HG02885 (cell line): ENCODE measurements around the gene PJA1.

Experiments used
- ATAC-seq: cut with Tn5 transposase; IDR thresholded peaks from one replicate; pipeline ENCODE4 v1.9.1; 2021; ENCODE audit warnings: mild to moderate bottlenecking; ENCODE audit not compliant: unreplicated experiment, poor library complexity

The PJA1 gene, protein sequence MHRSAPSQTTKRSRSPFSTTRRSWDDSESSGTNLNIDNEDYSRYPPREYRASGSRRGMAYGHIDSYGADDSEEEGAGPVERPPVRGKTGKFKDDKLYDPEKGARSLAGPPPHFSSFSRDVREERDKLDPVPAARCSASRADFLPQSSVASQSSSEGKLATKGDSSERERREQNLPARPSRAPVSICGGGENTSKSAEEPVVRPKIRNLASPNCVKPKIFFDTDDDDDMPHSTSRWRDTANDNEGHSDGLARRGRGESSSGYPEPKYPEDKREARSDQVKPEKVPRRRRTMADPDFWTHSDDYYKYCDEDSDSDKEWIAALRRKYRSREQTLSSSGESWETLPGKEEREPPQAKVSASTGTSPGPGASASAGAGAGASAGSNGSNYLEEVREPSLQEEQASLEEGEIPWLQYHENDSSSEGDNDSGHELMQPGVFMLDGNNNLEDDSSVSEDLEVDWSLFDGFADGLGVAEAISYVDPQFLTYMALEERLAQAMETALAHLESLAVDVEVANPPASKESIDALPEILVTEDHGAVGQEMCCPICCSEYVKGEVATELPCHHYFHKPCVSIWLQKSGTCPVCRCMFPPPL

DNA sequence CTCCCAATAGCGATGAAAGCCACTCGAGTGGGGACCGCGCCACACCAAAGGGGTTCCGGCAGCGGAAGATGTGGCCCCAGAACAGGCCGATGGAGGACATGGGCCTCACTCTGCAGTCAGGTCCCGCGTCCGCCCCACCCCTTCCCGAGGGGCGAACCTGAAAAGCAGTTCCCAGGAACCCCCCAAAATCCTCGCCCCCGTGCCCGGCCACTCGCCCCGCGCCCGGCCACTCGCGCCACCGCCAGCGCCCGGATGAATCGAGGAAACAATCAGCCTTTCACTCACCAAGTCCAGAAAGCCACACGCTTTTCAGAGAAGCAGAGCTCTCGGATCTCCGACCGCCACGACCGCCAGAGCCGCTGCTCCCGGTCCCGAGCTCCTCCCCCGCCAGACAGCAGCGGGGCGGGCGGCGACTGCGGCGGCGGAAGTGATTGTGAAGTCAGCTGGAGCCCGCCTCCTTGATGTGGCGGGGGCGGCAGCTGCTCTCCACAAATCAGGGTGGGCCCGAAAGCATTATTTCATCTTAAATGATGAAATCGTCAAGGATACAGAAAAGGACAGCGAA, at the start of gene PJA1:
PJA1 (minus strand) TSS at position 367 of the 565 bp plus-strand sequence. CDS start 2,380 bp downstream, outside the sequence.
- ATAC-seq = peak; percentile 89

DNA sequence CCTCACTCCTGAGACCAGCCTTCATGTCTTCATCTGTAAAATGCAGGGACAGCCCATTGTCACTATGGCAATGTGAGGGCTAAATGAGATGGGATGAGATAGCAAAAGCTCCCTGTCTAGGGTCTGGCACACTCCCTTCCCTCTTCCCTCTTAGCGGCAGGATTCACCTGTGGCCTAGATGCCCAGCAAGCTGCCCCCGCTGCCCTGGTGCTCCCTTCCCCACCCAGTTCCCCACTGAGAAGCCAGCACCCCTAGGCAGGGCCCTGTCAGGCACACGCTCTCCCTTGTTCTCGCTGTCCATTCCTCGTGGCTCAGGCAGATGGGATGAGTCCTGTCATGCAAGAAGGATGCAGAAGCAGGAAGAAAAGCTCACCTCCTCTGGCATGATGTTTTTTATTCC, 49.2 kb upstream of the PJA1 start:
- ATAC-seq = no peak

DNA sequence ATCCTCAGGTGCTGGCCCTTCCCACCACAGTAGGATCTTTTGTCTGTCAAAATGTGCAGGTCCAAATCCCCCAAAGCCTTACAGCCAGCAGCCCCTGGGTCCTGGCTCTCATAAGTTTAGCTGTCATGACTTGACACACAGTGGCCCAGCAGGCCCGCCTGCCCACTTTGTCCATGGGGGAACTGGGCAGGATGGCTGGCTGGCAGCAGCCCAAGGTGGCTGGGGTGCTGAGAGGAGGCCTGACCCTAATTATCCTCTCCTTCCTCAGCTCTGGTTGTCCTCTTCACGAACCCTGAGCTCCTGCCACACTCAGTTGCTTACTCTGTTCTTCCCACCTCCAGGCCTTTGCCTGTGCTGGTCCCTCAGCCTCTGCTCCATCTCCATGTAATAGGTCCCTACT, 46.4 kb upstream of the PJA1 start:
- no peak for ATAC-seq

DNA sequence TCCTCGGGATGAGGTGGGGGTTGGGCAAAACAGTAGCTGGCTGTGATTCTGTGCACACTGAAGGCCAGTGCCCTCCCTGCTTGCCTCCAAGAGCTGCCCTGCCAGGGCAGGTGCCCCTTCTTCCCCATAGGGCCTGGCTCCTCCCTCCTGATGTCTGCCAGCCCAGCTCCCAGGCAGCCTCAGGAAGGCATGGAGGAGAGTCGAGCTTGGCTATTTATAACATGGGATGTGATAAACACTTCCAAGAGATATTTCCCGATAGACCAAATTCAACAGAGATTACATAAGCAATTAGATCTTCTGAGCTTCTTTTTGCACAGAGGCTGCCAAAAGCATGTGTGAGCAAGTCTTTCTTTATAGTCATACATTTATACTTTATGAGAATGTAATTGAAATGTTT, 45.3 kb upstream of the PJA1 start:
- no peak for ATAC-seq

DNA sequence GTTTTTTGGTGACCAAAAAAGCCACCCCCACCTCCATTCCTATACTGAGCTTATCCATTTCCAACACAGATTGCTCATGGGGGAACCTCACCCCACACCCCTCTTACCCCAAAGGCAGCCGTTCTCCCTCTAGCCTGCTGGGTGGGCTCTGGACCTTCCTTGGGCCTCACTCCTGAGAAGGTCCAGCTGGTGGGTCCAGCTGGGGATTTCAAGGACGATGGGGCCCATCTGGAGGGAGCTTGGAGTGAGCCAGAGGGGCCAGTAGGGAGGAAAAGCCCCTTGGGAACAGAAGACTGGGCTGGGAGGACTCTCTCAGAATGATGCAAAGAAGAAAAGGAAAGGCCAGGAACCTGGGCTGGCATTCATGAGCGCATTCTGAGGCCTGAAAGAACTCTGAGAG, 42.0 kb upstream of the PJA1 start:
- ATAC-seq = no peak

DNA sequence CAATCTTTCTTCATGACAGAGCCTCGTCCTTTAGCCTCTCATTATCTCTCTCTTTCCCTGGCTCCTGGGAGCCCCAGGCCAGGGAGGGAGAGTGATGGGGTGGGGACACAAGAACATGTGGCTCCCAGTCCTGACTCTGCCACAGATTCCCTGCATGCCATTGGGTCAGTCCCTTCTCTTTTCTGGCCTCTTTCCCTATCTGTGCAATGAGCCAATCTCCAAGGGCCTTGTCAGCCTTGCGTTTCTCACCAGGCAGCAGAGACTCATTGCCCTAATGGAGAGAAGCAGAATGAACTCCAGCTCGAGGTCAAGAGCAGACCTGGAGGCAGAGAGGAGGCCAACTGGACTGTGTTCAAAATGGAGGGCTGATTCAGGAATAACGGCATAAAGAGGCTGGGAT, 38.4 kb upstream of the PJA1 start:
- ATAC-seq = no peak

DNA sequence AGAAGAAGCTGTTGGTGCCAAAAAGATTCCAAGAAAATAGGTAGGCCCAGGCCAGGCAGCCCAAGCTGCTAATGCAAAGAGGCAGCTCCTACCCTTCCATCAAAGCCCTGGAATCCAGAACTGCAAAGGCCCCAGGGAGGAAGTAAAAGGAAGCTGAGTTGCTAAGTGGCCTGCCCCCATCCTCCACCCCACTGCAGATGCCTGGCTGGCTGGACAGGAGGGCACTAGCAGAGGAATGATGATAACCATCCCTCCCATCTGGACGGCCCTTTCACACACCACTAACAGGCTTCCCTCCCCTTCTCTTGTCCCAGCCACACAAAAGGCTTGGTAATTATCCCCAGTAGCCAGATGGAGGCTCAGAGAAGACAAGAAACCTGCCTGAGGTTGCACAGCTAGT, 32.4 kb upstream of the PJA1 start:
- ATAC-seq = no peak

DNA sequence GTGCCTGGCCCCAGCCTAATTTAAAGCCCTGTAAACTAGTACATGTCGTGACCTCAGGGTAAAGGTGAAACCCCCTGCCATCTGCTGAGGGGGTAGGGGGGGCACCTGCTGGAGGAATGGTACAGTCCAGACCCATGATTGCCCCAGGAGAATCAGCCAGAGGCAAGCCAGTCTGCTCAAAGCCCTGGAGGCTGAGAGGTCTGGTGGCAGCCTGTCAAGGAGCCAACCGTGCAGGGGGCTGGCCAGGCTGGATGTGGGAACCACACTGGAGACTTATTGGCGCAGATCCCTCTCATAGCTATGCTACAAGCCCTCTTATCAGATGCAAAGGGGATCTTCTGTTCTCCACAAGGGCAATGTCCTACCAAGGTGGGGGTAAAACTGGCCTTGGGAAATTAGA, 31.4 kb upstream of the PJA1 start:
- no peak for ATAC-seq

DNA sequence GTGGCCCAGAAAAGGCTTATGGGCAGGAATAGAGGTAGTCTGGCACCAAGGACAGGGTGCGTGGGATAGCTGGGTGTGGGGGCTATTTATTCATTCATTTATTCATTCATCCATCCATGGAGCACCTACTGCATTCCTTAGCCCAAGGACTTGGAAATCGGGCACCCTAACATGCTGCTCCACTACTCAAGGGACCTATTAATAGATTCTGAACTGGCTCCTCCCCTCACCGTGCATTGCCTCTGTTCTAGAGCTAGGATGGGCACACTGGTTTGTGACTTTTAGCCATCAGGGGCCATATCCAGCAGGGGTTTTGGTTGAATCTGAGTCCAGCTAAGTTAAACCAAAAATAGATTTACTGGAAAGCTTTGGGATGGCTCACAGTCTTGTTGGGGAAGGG, 30.6 kb upstream of the PJA1 start:
- ATAC-seq = no peak

DNA sequence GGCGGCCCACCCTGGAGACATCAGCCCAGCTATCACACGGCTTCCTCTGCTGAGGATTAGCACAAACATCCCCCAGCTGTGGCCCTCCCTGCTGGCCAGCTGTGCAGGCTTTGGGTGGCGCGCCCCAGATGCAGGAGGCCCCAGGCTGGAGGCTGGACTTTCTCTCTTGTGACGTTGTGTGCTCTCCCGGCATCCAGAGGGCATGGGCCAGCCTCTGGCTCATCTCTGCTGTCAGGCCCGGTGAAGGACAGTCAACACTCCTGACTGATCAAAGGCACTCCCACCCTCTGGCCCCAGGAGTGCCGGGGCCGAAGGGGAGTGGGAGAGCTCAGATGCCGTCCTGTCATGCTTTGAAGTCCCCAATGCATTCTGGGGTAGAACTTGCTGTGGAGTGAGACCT, 29.9 kb upstream of the PJA1 start:
- no peak for ATAC-seq

DNA sequence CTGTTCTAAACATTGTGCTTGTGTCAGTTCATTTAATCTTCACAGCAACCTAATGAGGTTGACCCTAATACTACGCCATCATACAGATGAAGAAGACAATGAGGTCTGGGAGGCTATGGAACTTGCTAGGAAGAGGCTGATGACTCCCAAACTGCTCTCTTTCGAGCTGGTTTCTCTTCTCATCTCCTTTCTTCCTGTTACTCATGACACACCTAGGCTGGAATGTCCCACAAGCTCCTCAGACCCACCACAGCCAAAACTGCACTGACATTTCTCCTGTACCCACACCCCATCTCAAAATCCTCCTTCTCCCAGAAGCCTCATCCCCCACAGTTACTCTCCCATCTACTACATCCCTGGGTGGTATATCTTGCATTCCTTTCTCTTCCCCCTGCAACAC, 27.4 kb upstream of the PJA1 start:
- no peak for ATAC-seq

DNA sequence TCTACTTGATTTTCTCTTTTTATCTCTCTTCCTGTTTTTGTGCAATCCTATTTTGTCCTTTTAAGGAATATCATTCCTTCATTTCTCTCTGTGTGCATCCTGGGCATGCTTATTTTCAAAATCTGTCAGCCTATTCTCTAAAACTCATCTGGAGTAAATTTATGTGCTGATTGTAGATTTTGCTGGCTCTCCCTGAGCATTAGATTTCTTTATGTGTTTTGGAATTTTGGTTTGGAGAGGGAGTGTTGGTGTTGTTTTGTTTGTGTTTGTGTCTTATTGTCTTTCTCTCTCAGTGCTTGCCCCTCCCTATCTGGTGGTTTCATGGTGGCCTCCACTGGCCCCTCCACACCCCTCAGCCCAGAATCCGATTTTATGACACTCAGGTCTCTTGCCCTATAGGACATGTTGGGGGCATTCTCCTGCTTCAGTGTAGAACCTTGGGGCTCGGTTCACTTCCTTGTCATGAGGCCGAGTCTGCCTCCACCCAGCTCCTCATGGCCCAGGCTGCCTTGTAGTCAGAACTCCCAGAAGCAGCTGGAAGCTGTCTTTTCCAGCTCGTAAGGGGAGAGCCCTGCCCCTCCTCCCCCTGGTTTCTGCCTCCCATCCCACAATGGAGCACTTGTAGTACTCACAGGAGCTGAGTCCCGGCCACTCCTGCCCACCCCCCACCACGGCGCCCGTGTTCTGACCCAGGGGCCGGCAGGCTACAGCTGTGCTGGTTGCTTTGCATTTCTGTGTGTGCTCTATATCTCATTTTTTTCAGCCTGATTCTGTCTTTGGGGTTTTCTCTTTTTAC, 24.5 kb upstream of the PJA1 start:
- ATAC-seq = no peak

DNA sequence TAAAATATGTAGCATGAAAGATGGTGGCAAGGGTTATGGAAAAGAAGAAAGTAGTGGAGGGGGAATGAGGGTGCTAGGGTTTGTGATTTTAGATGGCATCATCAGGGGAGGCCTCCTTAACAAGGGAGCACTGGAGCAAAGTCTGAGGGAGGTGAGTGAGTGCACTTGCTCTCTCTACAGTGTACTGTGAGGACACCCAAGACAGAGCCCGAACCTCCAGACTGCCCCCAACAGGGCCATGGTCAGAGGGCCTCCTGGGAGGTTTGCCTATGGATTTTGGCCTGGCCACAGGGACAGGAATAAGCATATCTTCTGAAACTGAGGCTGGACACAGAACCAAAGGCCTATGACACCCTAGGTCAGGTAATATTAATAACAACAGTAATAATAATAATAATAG, 21.4 kb upstream of the PJA1 start:
- ATAC-seq = no peak

DNA sequence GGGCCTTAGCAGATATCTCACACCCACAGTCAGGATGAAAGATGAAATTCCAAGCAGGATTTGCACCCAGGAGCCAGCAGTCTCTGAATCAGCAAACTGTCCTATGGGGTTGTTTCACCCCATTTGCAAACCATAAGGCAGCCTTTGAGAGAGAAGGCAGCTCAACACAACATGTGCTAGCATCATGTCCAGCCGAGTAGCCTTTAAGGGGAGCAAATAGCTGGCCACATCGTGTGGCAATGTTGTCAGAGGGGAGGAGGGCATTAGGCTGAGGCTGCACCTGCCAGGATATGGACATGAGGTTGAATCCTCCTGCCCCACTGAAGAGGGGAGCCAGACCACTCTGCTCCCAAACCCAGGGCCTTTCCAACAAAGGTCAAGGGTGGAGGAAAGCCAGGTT, 20.6 kb upstream of the PJA1 start:
- no peak for ATAC-seq

DNA sequence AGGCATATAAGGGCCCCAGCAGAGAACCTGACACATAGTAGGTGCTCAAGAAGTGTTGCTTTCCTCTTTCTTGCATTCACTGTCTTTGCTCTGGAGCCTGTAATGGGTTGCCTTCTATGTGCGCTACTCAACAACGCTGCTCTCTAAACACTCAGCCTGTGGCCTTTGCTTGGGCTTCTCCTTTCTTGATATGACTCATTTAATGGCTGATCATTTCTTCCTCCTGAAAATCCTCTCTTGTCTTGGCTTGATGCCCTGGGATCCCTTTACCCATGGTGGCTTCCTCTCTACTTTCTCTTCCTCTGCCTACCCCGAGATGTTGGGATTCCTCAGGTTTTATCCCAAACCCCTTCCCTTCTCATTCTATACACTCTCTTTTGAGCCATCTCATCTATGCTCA, 19.9 kb upstream of the PJA1 start:
- no peak for ATAC-seq

DNA sequence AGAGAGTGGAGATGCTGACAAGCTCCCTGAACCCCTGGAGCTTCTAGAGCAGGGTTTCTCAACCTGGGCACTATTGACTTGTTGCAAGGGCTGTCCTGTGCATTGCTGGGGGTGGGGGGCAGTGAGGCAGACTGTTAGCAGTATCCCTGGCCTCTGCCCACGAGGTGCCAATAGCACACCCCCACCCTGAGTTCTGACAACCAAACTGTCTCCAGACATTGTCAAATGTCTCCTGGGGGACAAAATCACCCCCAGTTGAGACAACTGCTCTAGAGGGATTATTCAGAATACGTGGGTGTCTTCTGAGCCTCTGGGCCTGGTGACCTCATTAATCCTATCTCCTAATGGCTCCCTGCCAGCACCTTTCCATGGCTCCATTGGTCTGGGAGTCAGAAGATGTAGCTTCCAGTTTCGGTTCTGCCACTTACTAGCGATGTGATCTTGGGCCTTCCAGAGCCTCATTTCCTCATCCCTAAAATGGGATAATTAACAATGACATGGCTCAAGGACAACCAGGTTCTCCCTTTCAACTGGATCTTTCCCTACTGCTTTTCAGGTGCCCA, 17.6 kb upstream of the PJA1 start:
- no peak for ATAC-seq

DNA sequence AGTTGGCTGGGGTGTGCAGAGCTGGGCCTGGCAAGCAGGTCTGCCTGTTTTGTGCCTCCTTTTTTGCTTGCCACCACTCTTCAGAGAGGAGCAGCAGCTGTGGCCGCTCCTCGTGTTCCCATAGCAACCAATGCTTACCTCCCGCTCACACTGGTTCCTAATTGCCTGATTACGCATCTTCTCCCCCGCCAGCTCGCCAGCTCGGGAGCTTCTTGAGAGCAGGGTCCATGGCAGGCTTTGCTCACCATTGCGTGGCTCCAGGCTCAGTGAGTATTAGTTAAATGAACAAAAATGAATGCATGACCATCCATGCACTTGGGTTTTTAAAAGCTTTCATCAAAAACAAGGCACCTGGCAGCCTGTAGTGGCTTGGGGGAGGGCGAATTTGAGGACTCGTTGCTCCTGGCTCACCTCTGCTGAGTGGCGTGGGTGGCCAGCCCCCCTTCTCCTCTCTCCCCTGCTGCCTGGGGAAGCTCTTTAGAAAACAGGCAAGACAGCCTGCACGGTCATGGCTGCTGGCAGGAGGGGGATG, 14.2 kb upstream of the PJA1 start:
- no peak for ATAC-seq

DNA sequence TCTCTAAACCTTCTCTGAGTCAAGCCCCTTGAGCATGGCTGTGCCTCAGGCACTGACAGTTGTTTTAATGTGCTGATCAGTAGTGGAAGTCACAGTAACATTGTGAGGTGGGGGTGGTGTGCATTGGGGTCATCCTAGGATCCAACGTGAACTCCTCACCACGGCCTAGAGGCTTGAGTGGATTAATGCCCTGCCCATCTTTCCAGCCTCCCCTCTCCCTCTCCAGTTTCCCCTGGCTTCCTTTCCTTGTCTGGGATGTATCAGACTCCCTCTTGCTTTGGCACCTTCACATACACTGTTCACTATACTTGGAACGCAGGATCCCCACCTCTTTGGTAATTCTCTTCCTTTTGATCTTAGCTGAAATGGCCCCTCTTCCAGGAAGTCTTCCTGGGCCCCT, 13.3 kb upstream of the PJA1 start:
- no peak for ATAC-seq

DNA sequence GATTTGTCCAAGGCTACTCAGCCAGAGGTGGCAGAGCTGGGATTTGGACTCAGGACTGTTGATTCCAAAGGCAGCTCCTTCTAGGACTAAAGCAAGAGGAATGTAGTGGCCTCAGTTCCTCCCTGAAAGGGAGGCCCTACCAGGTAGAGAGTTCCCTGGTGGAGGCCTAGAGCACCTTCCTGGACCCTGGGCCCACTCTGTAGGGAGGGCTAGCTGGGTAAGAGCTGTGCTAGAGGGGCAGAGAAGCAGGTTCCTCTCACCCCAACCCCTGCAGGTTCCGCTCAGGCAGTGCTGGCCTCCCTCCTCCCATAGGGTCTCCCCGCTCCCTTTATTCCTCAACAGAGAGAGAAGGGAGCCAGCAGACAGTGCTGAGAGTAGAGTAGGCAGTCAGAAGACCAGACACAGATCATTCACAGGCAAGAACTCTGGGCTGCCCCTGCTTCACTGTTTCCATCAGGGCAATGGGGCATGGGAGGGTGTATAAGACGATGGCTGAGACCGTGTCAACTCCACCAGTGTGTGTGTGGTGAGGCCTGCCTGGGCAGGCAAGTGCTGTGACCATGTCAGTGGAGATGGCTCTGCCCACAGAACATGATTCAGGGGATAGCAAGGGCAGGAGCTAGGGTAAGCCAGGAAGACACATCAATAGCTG, 12.4 kb upstream of the PJA1 start:
- ATAC-seq = no peak

DNA sequence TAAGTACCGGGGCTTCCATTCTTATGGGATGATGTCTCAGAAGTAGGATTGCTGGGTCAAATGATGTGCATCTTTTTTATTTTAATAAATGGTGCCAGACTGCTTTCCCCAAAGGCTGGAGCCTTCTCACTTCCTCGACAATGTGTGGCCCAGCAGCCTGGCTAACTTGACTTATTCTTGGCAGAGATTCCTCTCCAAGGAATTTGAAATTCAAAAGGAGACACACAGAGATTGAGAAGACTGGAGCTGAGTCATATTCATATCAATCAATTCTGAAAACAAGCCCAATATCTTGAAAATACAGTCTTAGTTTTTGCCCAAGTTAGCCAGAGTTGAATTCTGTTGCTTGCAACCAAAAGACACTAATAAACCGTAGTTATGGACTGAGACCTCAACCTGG, 10.8 kb upstream of the PJA1 start:
- no peak for ATAC-seq
